ENCODE measurements around the gene SCRN2.

DNA sequence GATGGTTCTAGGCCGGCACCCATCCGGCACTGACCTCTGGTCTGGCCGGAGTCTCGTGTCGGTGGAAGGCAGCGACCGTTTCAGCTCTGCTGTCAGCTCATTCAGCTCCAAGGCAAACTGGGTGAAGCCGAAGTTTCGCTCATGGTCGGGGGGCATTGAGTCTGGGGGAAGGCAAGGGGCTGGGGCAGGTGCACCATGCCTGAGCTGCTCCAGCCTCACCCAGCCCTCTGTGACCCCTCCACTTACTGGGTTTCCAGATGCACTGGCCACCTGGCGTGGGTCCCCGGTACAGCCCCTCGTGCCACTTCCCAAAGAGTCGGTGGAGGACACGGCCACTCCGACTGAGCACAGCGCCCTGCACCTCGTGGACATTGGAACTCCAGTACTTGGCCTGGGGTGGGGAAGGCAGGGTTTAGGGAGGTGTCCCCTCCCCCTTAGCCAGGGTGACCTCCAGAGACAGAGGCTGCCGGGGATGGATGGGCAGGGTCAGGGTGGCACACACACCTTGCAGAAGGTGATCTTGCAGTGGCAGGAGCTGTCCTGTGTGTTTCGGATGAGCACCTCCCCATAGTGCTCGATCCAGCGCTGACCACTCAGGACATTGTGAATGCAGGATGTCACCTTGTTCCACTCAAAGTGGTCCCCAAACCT is 32.1 kb downstream of the SCRN2 start:
- TF ChIP-seq POLR2A (IDR thresholded peaks at IDR 0.05; ENCODE audit: low read depth, low read length) (no peak), POLR2AphosphoS5 (IDR thresholded peaks at IDR 0.05; ENCODE audit: low read depth, low read length) (no peak), TAF1 (IDR thresholded peaks at IDR 0.05; ENCODE audit: borderline replicate concordance, low read depth, low read length) (no peak)
